Retinal pigment epithelial cell (primary cell): ENCODE measurements around the gene CENATAC.

Experiments
- DNase-seq: peaks from one replicate; pipeline ENCODE4 v3.0.0-alpha.2; 2010; ENCODE audit warnings: low read depth
- H3K4me3 ChIP-seq: 2 replicates; pipeline ENCODE4 v1.5.1; 2011; ENCODE audit warnings: mild to moderate bottlenecking, low read length, control low read depth, moderate library complexity
- TF ChIP-seq, protein P1 (sequence below): conservative IDR thresholded peaks from 2 replicates; pipeline ENCODE4 v1.5.1; 2011; ENCODE audit warnings: low read depth, low read length, control low read depth, inconsistent platforms

The CENATAC gene

DNA sequence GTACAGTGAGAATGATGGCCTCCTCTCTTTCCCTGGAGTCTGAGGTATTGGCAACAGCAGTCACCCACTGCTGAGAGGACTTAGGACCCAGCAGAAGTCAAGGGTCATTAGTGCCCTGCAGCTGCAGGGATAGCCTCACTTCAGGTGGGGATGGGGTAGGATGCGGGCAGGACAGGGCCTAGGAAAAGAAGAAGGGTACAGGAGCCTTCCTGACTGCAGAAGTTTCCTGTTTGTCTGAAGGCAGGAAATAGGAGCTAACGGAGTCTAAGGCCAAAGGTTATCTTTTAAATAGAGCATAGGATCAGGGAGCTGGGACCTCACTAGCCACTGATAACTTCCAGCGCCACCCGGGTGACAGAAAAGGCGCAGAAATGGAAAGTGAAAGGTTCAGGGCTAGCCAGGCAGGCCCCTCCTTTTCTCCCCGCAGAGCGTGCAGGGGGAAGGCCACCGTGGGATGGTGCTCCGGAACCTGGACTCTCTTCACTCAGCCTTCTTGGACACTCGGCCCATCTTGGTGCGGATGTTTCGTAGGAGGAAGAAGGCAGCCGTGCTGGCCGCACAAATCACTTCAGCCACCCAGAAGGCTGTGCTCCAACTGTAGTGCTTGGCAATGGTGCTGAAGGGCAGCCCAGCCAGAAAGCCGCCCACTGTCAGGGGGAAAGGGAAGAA is 26.6 kb downstream of the CENATAC start:
- H3K4me3 ChIP-seq = no peak overlapping the region
- TF ChIP-seq, protein P1, sequence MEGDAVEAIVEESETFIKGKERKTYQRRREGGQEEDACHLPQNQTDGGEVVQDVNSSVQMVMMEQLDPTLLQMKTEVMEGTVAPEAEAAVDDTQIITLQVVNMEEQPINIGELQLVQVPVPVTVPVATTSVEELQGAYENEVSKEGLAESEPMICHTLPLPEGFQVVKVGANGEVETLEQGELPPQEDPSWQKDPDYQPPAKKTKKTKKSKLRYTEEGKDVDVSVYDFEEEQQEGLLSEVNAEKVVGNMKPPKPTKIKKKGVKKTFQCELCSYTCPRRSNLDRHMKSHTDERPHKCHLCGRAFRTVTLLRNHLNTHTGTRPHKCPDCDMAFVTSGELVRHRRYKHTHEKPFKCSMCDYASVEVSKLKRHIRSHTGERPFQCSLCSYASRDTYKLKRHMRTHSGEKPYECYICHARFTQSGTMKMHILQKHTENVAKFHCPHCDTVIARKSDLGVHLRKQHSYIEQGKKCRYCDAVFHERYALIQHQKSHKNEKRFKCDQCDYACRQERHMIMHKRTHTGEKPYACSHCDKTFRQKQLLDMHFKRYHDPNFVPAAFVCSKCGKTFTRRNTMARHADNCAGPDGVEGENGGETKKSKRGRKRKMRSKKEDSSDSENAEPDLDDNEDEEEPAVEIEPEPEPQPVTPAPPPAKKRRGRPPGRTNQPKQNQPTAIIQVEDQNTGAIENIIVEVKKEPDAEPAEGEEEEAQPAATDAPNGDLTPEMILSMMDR = no peak
- no peak for DNase-seq

DNA sequence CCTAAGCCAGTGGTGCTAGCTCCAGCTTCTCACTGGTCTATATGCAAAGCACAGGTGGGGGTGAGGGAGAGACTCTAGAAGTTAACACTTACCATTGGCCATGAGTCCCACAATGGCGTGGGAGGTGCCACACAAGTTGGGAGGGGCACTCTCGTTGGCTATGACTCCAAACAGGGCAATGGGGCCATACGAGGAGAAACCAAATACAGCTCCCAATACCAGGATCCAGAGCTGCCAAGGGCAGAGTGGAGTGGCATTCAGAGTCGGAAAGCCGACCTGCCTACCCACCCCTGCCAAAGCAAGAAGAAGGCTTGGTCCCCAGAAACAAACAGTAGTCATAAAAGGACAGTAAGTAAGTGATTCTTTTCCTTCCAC is 27.1 kb downstream of the CENATAC start:
- TF ChIP-seq, protein P1 = no peak
- DNase-seq = no peak
- H3K4me3 ChIP-seq = no peak overlapping the region

DNA sequence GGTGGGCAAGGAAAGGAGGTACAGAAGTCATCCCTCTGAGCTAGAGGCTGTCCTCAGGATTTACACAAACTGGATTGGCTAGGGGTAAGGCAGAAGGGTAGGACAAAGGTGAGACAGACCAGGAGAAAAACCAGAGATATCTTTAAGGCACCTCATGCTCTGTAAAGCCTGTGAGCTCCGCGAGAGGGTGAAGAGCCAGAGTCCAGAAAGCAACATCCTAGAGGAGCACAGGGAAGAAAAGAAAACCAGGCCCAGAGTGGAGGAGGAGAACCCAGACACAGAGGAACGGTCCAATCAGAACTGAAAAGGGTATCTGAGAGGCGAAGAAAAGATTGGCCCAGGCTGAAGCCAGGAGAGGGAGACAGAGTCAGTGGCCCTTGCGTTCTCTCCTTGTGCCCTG is 27.6 kb downstream of the CENATAC start:
- DNase-seq = no peak
- H3K4me3 ChIP-seq = no peak overlapping the region
- TF ChIP-seq, protein P1 = no peak

DNA sequence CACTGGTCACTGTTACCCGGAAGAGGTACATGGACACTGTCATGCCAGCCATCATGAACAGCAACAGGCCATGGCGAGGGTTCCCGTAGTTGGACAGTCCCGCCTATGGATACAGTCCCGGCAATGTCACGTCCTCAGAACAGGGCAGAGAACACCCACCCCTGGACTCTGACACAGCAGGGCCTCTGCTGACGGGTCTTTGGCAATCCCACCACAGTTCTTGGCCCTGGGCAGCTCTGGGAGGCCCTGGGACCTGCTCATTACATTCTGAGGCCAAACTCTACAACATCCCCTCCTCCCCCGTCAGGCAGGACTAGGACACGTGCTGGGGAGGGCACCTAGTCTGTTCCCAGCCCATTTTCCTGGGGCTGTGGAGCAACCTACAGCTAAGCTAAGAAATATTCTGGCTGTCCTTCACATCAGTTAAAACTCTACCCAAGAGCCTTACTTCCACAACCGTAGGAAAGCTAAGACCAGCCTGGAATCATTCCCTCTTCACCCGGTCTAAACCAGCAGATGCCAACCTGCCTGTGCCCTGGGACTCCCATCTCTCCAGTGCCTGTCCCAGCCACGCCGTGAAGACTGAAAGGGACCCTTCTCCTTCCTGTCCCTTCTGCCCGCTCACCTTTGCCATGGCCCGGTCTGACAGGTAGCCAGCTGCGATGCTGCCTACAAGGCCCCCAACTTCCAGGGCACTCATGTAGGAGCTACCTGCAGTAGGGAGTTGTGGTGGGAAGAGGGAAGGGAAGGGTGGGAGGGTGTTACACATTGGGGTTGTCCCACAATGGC is 28.2 kb downstream of the CENATAC start:
- TF ChIP-seq, protein P1 = no peak

DNA sequence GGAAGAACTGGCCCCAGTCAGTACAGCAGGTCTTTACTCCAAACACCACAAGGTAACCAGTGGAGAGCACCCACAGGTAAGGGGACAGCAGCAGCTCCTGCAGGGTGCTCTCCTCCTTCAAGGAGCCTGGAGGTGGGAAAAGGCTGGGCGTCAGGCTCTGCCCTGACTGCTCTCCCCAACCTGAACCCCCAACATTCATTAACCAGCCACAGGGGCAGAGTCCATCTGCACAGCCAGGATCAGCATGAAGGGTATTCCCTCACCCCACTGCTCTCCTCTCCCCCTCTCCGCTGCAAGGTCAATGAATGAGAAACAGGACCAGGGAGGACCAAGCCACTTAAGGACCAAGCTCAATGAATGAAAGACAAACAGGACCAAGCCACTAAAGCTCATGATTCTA is 29.0 kb downstream of the CENATAC start:
- TF ChIP-seq, protein P1 = no peak
- no peak overlapping the region for H3K4me3 ChIP-seq
- no peak for DNase-seq

More for the DNA sequence above, 28.2 kb downstream of the CENATAC start:
- no peak overlapping the region for H3K4me3 ChIP-seq
- DNase-seq = no peak

DNA sequence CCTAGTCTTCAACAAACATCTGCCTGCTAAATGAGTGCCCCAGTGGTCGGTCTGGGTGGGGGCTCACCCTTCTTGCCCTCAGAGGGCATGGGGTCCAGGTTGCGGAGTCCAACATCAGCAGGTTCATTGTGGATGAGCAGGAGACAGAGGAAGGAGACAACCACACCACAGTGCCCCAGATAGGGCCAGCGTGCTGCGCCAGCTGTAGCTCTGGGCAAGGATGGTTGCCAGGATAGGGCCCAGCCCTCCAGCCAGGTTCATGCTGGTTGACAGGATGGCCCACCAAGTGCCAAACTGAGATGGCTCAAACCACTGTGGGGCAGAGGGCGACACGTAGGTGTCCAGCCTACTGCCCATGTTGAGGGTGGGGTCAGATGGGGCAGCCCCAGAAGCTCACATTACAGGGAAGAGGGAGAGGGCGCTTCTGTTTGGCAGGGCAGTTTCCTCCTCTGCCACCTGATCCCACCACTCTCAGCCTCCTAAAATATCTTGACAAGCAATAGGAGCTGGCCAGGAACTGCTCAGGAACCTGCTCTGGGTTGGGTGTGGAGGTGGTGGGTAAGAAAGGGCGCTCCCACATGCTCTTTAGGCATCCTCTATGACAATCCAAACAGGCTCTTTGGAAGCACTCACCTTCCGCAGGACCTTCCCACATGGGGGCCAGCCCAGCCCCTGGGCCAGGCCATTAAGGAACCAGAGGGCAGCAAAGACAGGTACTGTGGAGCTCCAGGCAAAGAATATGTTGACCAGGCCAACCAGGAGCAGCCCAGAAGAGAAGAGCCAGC is 29.8 kb downstream of the CENATAC start:
- TF ChIP-seq, protein P1 = no peak
- H3K4me3 ChIP-seq = no peak overlapping the region
- DNase-seq = no peak
